GM23338 (cell line): ENCODE measurements around the gene CCDC174. TPM values are rescaled to one million over a fixed set of nuclear protein-coding genes. Genes with fewer than 3 reads are reported as not detected.

ENCODE experiments used
- ATAC-seq: fragments of 200-7000 bp; cut with Tn5 transposase; 3 replicates; pipeline ENCODE4 v1.9.1; 2020
- DNase-seq: peaks from one replicate; pipeline ENCODE4 v3.0.0-alpha.2; 2015; ENCODE audit warnings: low spot score
- H2AFZ ChIP-seq: fragments of 200-600 bp; sonication (generic); 2 replicates; pipeline ENCODE4 v1.8.0; 2016; ENCODE audit warnings: antibody characterized with exemption, mild to moderate bottlenecking, moderate library complexity
- H3F3A ChIP-seq: fragments of 200-600 bp; sonication (generic); replicated peaks from 2 replicates; pipeline ENCODE4 v1.8.0; 2017; ENCODE audit warnings: antibody characterized with exemption, mixed run types, low read depth
- H3K27ac ChIP-seq: fragments of 200-600 bp; sonication (generic); 2 replicates; pipeline ENCODE4 v1.6.1; 2016; ENCODE audit warnings: low read depth
- H3K27me3 ChIP-seq: fragments of 200-600 bp; sonication (generic); 2 replicates; pipeline ENCODE4 v1.8.0; 2016; ENCODE audit warnings: mild to moderate bottlenecking, mixed run types, moderate library complexity; ENCODE audit not compliant: insufficient read depth
- H3K36me3 ChIP-seq: fragments of 200-600 bp; sonication (generic); 2 replicates; pipeline ENCODE4 v1.8.0; 2016; ENCODE audit warnings: mild to moderate bottlenecking; ENCODE audit not compliant: insufficient read depth
- H3K4me1 ChIP-seq: fragments of 200-600 bp; sonication (generic); 2 replicates; pipeline ENCODE4 v1.8.0; 2016; ENCODE audit warnings: mild to moderate bottlenecking, moderate library complexity; ENCODE audit not compliant: insufficient read depth
- H3K4me2 ChIP-seq: fragments of 200-600 bp; sonication (generic); 2 replicates; pipeline ENCODE4 v1.7.1; 2017; ENCODE audit warnings: mixed run types
- H3K4me3 ChIP-seq: fragments of 200-600 bp; sonication (generic); 2 replicates; pipeline ENCODE4 v1.6.1; 2016; ENCODE audit warnings: mixed run types
- H3K79me2 ChIP-seq: fragments of 200-600 bp; sonication (generic); replicated peaks from 2 replicates; pipeline ENCODE4 v1.8.0; 2017; ENCODE audit warnings: mild to moderate bottlenecking; ENCODE audit not compliant: insufficient read depth
- H3K9me2 ChIP-seq: fragments of 200-600 bp; sonication (generic); 2 replicates; pipeline ENCODE4 v1.8.0; 2017; ENCODE audit not compliant: insufficient read depth
- H4K20me1 ChIP-seq: fragments of 200-600 bp; sonication (generic); replicated peaks from 2 replicates; pipeline ENCODE4 v1.8.0; 2017; ENCODE audit warnings: mild to moderate bottlenecking; ENCODE audit not compliant: insufficient read depth
- H3K27ac Mint-ChIP-seq: 2 replicates; pipeline ENCODE4 v1.8.0; 2020; ENCODE audit warnings: inconsistent platforms, mild to moderate bottlenecking, moderate library complexity, mixed read lengths
- H3K27me3 Mint-ChIP-seq: 3 replicates; pipeline ENCODE4 v1.8.0; 2022; ENCODE audit warnings: low read depth, mild to moderate bottlenecking, moderate library complexity, mixed read lengths, inconsistent platforms; ENCODE audit not compliant: insufficient read depth, poor library complexity
- H3K36me3 Mint-ChIP-seq: 3 replicates; pipeline ENCODE4 v1.8.0; 2021; ENCODE audit warnings: low read depth, mild to moderate bottlenecking, inconsistent platforms, moderate library complexity, mixed read lengths
- H3K4me1 Mint-ChIP-seq: 3 replicates; pipeline ENCODE4 v1.8.0; 2020; ENCODE audit warnings: mild to moderate bottlenecking, inconsistent platforms, mixed read lengths
- H3K4me3 Mint-ChIP-seq: 3 replicates; pipeline ENCODE4 v1.8.0; 2021; ENCODE audit warnings: moderate library complexity, mild to moderate bottlenecking, inconsistent platforms, mixed read lengths
- H3K9me3 Mint-ChIP-seq: 3 replicates; pipeline ENCODE4 v1.8.0; 2020; ENCODE audit warnings: moderate library complexity, mild to moderate bottlenecking, inconsistent platforms, mixed read lengths
- ETS1 ChIP-seq: IDR thresholded peaks from 2 replicates; pipeline ENCODE4 v1.6.1; 2016; ENCODE audit warnings: antibody characterized with exemption
- EZH2 ChIP-seq: fragments of 200-600 bp; sonication (generic); IDR thresholded peaks from one replicate; pipeline ENCODE4 v1.8.0; 2017; ENCODE audit warnings: antibody characterized with exemption, mild to moderate bottlenecking, low read depth; ENCODE audit not compliant: unreplicated experiment
- NANOG ChIP-seq: IDR thresholded peaks from 2 replicates; pipeline ENCODE4 v1.6.1; 2016; ENCODE audit warnings: antibody characterized with exemption, borderline replicate concordance
- REST ChIP-seq: IDR thresholded peaks from one replicate; pipeline ENCODE4 v1.6.1; 2018; ENCODE audit warnings: antibody characterized with exemption; ENCODE audit not compliant: unreplicated experiment
- STAT1 ChIP-seq: IDR thresholded peaks from one replicate; pipeline ENCODE4 v1.6.1; 2016; ENCODE audit warnings: antibody characterized with exemption; ENCODE audit not compliant: unreplicated experiment
- ZNF114 ChIP-seq: fragments of 250-450 bp; sonication (Bioruptor Pico); IDR thresholded peaks from 2 replicates; pipeline ENCODE4 v1.5.0; 2020; ENCODE audit warnings: mild to moderate bottlenecking, moderate library complexity
- polyA plus RNA-seq: library from polyadenylated mRNA; unstranded; fragments of >200 nt; fragmentation: Nextera tagmentation; extraction: Ambion mirVana; gene quantifications from 2 replicates; pipeline ENCODE4 v1.2.1, GENCODE V29; 2016
- total RNA-seq: library from RNA; depleted of rRNA; stranded (reverse); fragments of >200 nt; shearing (Covaris generic); gene quantifications from 2 replicates; pipeline ENCODE4 v1.2.3, GENCODE V29; 2014

Gene CCDC174
- total and polyA plus RNA-seq, 2 experiments from 2014 or later = 11.2 to 46.3 TPM

GRCh38 chr3:14691239-14691638, 39.7 kb downstream of the CCDC174 start:
- H3F3A ChIP-seq = no peaks in the 10 kb centered on the region
- H3K27ac ChIP-seq = no peak overlapping the region
- ATAC-seq (no peak), DNase-seq (no peak)
- no peaks in the 10 kb centered on the region for H3K27me3 Mint-ChIP-seq
- no peak overlapping the region for H3K27ac Mint-ChIP-seq
- H3K9me2 ChIP-seq = no peaks in the 10 kb centered on the region
- H3K9me3 Mint-ChIP-seq = no peaks in the 10 kb centered on the region
- TF ChIP-seq ZNF114 (CRISPR knock-in tag) = no peak
- no peak for TF ChIP-seq REST
- no peak for TF ChIP-seq STAT1
- no peak for TF ChIP-seq ETS1
- no peak for TF ChIP-seq NANOG
- H3K79me2 ChIP-seq = no peaks in the 10 kb centered on the region
- no peak overlapping the region for H2AFZ ChIP-seq
- H3K4me3 Mint-ChIP-seq = no peak overlapping the region
- no peaks in the 10 kb centered on the region for H3K4me1 ChIP-seq
- no peaks in the 10 kb centered on the region for H3K36me3 Mint-ChIP-seq
- no peaks in the 10 kb centered on the region for H3K36me3 ChIP-seq
- H4K20me1 ChIP-seq = no peaks in the 10 kb centered on the region; the same call in 1 of the 2 replicates
- H3K27me3 ChIP-seq = no peaks in the 10 kb centered on the region
- H3K4me3 ChIP-seq = no peak overlapping the region
- H3K4me1 Mint-ChIP-seq = no peaks in the 10 kb centered on the region
- no peak overlapping the region for H3K4me2 ChIP-seq

GRCh38 chr3:14691719-14692118, 40.2 kb downstream of the CCDC174 start:
- Mint-ChIP-seq H3K4me3 (no peak overlapping the region), H3K27ac (no peak overlapping the region)
- no peak for TF ChIP-seq EZH2

More at GRCh38 chr3:14691719-14692118, 40.2 kb downstream of the CCDC174 start:
- no peak overlapping the region for H2AFZ ChIP-seq
- Mint-ChIP-seq H3K9me3 (no peaks in the 10 kb centered on the region), H3K4me1 (no peaks in the 10 kb centered on the region), H3K36me3 (no peaks in the 10 kb centered on the region), H3K27me3 (no peaks in the 10 kb centered on the region)
- H3K36me3 ChIP-seq = no peaks in the 10 kb centered on the region
- H4K20me1 ChIP-seq = no peaks in the 10 kb centered on the region; the same call in 1 of the 2 replicates
- H3K4me3 ChIP-seq = no peak overlapping the region
- no peaks in the 10 kb centered on the region for H3K9me2 ChIP-seq
- no peak for ATAC-seq
- H3K4me1 ChIP-seq = no peaks in the 10 kb centered on the region
- no peaks in the 10 kb centered on the region for H3K27me3 ChIP-seq
- no peak for DNase-seq
- H3K27ac ChIP-seq = no peak overlapping the region
- no peaks in the 10 kb centered on the region for H3K79me2 ChIP-seq
- no peaks in the 10 kb centered on the region for H3F3A ChIP-seq
- H3K4me2 ChIP-seq = no peak overlapping the region
